PFSK-1 (cell line): ENCODE results near the gene KARS1.

ENCODE experiments used
- POLR2AphosphoS5 ChIP-seq: IDR thresholded peaks from 2 replicates; pipeline ENCODE4 v1.6.1; 2012; ENCODE audit warnings: low read depth, mild to moderate bottlenecking, control low read depth, low read length, moderate library complexity
- SIN3A ChIP-seq: IDR thresholded peaks from 2 replicates; pipeline ENCODE4 v1.6.1; 2012; ENCODE audit warnings: mild to moderate bottlenecking, low read length, moderate library complexity, borderline replicate concordance; ENCODE audit not compliant: insufficient read depth
- TAF1 ChIP-seq: IDR thresholded peaks from 2 replicates; pipeline ENCODE4 v1.6.1; 2012; ENCODE audit warnings: low read length, control low read depth, borderline replicate concordance; ENCODE audit not compliant: insufficient read depth
- TF ChIP-seq, protein P1 (sequence below), 2 experiments: IDR thresholded peaks; 2 replicates each; pipeline versions ENCODE4 v1.6.1 to v1.8.0; 2011 to 2012; ENCODE audit warnings: low read depth in 2 of 2, low read length in 2 of 2, control low read depth in 1 of 2, inconsistent platforms in 1 of 2, mild to moderate bottlenecking in 1 of 2, moderate library complexity in 1 of 2; ENCODE audit not compliant: insufficient read depth in 1 of 2

DNA sequence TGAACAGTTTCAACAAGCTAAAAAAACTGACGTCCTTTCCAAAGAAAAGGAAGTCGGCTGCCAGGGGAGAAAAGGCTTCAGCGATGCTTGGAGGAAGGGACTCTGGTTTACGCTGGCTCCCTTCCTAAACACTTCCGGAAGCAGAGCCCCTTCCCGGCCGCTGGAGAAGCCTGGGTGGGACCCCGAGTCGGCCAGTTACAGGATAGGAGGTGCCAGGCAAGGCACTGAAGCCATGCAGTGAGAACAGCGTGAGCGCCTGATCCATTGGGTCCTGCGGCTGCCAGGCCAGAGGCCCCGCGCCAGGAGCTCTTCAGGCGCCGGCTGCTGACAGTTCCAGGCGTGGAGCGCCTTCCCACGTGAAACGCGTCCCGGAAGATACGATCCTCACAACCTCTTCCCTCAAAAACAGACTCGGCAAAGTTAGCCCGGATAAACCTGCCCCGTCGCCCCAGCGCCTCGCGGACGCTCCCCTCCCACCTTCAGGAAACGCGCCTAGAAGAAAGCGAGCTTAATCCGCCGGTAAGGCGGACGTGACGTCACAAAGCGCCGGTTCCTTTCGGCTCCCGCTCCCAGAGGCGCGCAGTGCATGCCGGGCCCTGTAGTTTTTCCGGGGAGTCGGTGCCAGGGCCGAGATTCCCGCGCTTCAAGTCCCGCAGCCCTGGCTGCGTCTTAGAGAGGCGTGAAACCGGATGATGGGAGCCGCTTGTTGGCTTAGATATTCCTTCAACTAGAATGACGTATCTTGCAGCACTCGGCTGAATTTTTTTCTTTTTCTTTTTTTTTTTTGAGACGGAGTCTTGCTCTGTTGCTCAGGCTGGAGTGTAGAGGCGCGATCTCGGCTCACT is 24.5 kb downstream of the KARS1 start, which contains the start of gene ADAT1:
- TF ChIP-seq, protein P1, sequence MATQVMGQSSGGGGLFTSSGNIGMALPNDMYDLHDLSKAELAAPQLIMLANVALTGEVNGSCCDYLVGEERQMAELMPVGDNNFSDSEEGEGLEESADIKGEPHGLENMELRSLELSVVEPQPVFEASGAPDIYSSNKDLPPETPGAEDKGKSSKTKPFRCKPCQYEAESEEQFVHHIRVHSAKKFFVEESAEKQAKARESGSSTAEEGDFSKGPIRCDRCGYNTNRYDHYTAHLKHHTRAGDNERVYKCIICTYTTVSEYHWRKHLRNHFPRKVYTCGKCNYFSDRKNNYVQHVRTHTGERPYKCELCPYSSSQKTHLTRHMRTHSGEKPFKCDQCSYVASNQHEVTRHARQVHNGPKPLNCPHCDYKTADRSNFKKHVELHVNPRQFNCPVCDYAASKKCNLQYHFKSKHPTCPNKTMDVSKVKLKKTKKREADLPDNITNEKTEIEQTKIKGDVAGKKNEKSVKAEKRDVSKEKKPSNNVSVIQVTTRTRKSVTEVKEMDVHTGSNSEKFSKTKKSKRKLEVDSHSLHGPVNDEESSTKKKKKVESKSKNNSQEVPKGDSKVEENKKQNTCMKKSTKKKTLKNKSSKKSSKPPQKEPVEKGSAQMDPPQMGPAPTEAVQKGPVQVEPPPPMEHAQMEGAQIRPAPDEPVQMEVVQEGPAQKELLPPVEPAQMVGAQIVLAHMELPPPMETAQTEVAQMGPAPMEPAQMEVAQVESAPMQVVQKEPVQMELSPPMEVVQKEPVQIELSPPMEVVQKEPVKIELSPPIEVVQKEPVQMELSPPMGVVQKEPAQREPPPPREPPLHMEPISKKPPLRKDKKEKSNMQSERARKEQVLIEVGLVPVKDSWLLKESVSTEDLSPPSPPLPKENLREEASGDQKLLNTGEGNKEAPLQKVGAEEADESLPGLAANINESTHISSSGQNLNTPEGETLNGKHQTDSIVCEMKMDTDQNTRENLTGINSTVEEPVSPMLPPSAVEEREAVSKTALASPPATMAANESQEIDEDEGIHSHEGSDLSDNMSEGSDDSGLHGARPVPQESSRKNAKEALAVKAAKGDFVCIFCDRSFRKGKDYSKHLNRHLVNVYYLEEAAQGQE (IDR thresholded peaks at IDR 0.05; ENCODE audit: insufficient read depth in 1 of 2, low read depth in 2 of 2, low read length in 2 of 2) = no peak
- TF ChIP-seq POLR2AphosphoS5 (peak; percentile 94), TAF1 (peak; percentile 73; the same call in 1 of the 2 replicates), SIN3A (no peak; the same call in 1 of the 2 replicates)
